ENCODE measurements around the gene ACSS2. TPM values are rescaled to one million over a fixed set of nuclear protein-coding genes. Genes with fewer than 3 reads are reported as not detected.

Gene ACSS2
- total RNA-seq, 1 donor: 101 TPM

DNA sequence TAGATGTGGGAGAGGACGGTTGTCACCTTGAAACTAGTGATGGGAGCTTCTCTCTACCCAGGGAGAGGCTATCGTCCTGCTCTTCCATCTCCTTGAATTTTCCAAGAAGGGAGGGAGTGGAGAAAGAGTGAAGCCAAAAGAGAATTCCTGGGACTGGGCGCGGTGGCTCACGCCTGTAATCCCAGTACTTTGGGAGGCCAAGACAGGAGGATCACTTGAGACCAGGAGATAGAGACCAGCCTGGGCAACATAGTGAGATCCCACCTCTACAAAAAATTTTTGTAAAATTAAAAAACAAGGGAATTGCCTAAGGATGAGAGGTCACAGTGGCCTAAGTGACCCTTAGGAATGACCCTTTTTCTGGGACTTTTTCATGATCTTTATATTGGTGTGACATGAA, 88.1 kb downstream of the ACSS2 start:
- no peak for DNase-seq (ENCODE audit: low read depth)
- H3K4me3 ChIP-seq (ENCODE audit: low read depth, low read length): no peak overlapping the region
- TF ChIP-seq, protein P1, sequence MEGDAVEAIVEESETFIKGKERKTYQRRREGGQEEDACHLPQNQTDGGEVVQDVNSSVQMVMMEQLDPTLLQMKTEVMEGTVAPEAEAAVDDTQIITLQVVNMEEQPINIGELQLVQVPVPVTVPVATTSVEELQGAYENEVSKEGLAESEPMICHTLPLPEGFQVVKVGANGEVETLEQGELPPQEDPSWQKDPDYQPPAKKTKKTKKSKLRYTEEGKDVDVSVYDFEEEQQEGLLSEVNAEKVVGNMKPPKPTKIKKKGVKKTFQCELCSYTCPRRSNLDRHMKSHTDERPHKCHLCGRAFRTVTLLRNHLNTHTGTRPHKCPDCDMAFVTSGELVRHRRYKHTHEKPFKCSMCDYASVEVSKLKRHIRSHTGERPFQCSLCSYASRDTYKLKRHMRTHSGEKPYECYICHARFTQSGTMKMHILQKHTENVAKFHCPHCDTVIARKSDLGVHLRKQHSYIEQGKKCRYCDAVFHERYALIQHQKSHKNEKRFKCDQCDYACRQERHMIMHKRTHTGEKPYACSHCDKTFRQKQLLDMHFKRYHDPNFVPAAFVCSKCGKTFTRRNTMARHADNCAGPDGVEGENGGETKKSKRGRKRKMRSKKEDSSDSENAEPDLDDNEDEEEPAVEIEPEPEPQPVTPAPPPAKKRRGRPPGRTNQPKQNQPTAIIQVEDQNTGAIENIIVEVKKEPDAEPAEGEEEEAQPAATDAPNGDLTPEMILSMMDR (IDR thresholded peaks at IDR 0.05; ENCODE audit: insufficient read depth, low read depth, low read length): no peak

- no peak for DNase-seq (ENCODE audit: low read depth)
- H3K4me3 ChIP-seq (ENCODE audit: low read depth, low read length): no peak overlapping the region
- TF ChIP-seq, protein P1 (IDR thresholded peaks at IDR 0.05; ENCODE audit: insufficient read depth, low read depth, low read length): no peak
These were observed 88.6 kb downstream of the ACSS2 start for GRCh38 chr20:34965051-34965450.

DNA sequence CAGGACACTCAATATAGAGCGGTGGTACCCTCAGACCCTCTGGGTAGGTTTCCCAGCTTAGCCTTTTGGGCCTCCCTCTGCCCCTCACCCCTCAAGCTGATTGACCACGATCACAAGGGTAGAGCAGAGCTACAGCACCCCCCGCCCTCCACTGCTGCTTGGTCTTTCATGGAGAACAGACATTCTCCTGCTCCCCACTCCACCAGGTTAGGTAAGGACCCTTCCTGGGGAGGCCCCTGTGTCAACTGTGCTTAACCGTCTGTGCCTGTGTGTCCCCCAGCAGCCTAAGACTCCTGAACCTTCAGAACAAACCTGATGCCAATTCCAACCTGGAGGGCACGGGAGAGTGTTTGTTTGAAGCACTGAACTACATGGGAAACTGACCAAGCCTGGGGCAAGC, 91.0 kb downstream of the ACSS2 start:
- no peak overlapping the region for H3K4me3 ChIP-seq (ENCODE audit: low read depth, low read length)
- DNase-seq (ENCODE audit: low read depth): no peak
- TF ChIP-seq, protein P1 (IDR thresholded peaks at IDR 0.05; ENCODE audit: insufficient read depth, low read depth, low read length): no peak

- TF ChIP-seq, protein P1 (IDR thresholded peaks at IDR 0.05; ENCODE audit: insufficient read depth, low read depth, low read length): no peak
- H3K4me3 ChIP-seq (ENCODE audit: low read depth, low read length): no peak overlapping the region
- peak; percentile 51 for DNase-seq (ENCODE audit: low read depth)
These were observed 91.8 kb downstream of the ACSS2 start for GRCh38 chr20:34968042-34968775.

DNA sequence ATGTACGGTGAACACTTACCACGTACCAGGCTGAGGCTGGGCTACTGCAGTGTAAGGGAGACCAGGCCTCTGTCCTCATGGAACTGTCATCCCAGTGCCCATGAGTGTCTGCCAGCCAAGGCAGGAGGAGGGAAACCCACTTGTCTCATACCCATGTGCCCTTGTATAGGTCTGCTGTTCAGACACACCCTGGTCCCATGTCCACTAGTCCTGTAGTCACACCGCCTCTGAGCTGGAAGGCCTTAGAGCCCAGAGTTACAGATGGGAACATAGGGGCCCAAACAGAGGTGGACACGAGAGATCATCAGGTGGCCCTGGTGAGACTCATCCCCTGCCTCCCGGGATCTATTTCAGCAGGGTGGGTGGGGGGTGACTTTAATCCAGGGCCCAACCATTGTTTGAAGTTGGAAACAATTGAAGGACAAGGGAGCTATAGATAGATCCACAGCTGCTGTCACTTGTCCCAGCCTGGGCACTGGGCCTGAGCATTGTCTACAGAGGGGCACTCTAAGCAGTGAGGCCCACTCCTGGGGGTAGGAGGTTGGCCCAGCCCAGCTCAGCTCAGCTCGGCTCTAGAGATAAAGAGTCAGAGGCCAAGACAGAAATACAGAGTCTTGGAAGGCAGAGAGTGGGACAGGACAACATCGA, 93.9 kb downstream of the ACSS2 start:
- TF ChIP-seq, protein P1 (IDR thresholded peaks at IDR 0.05; ENCODE audit: insufficient read depth, low read depth, low read length): no peak
- no peak overlapping the region for H3K4me3 ChIP-seq (ENCODE audit: low read depth, low read length)
- DNase-seq (ENCODE audit: low read depth): no peak

GRCh38 chr20:34970846-34971560, 94.6 kb downstream of the ACSS2 start:
- DNase-seq (ENCODE audit: low read depth): no peak
- TF ChIP-seq, protein P1 (IDR thresholded peaks at IDR 0.05; ENCODE audit: insufficient read depth, low read depth, low read length): no peak
- no peak overlapping the region for H3K4me3 ChIP-seq (ENCODE audit: low read depth, low read length)

Data from fibroblast of villous mesenchyme (primary cell).